ENCODE results near the gene NHERF1. TPM values are rescaled to one million over a fixed set of nuclear protein-coding genes. Genes with fewer than 3 reads are reported as not detected.
A peak's percentile ranks its signal among the peaks of the same experiment; 100 is the strongest.

Gene NHERF1
- total RNA-seq, 2 donors from 2014 or later = 76.2 to 160 TPM

GRCh38 chr17:74728033-74728701 lies 20.3 kb upstream of the NHERF1 start:
- no peaks in the 10 kb centered on the region for H3K4me1 Mint-ChIP-seq
- H3K27me3 Mint-ChIP-seq = no peaks in the 10 kb centered on the region
- H3K27ac Mint-ChIP-seq = no peak overlapping the region
- H3K4me3 Mint-ChIP-seq = no peak overlapping the region
- no peaks in the 10 kb centered on the region for H3K36me3 Mint-ChIP-seq (ENCODE audit: low read depth)
- H3K9me3 Mint-ChIP-seq = no peaks in the 10 kb centered on the region
- no peak for ATAC-seq (replicated peaks)

- Mint-ChIP-seq H3K4me1 (no peaks in the 10 kb centered on the region), H3K9me3 (no peaks in the 10 kb centered on the region), H3K27me3 (no peaks in the 10 kb centered on the region), H3K4me3 (no peak overlapping the region), H3K27ac (no peak overlapping the region), H3K36me3 (ENCODE audit: low read depth) (no peaks in the 10 kb centered on the region)
- ATAC-seq (replicated peaks) = no peak
Observed at GRCh38 chr17:74728702-74729075, 19.7 kb upstream of the NHERF1 start.

GRCh38 chr17:74729368-74729767 lies 19.1 kb upstream of the NHERF1 start:
- Mint-ChIP-seq H3K27ac (no peak overlapping the region), H3K27me3 (no peaks in the 10 kb centered on the region), H3K9me3 (no peaks in the 10 kb centered on the region), H3K36me3 (ENCODE audit: low read depth) (no peaks in the 10 kb centered on the region), H3K4me3 (no peak overlapping the region), H3K4me1 (no peaks in the 10 kb centered on the region)
- no peak for ATAC-seq (replicated peaks)

- Mint-ChIP-seq H3K36me3 (ENCODE audit: low read depth) (no peaks in the 10 kb centered on the region), H3K4me3 (no peak overlapping the region), H3K9me3 (no peaks in the 10 kb centered on the region), H3K27me3 (no peaks in the 10 kb centered on the region), H3K27ac (no peak overlapping the region), H3K4me1 (no peaks in the 10 kb centered on the region)
- no peak for ATAC-seq (replicated peaks)
Observed at GRCh38 chr17:74729866-74730265, 18.6 kb upstream of the NHERF1 start.

GRCh38 chr17:74730491-74731346 lies 17.7 kb upstream of the NHERF1 start:
- no peaks in the 10 kb centered on the region for H3K27me3 Mint-ChIP-seq
- H3K36me3 Mint-ChIP-seq (ENCODE audit: low read depth) = no peaks in the 10 kb centered on the region
- no peaks in the 10 kb centered on the region for H3K4me1 Mint-ChIP-seq
- no peak overlapping the region for H3K27ac Mint-ChIP-seq
- H3K9me3 Mint-ChIP-seq = no peaks in the 10 kb centered on the region
- peak; percentile 92 for ATAC-seq (replicated peaks)
- no peak overlapping the region for H3K4me3 Mint-ChIP-seq

- no peaks in the 10 kb centered on the region for H3K9me3 Mint-ChIP-seq
- H3K4me1 Mint-ChIP-seq = peaks cover 1% of the 10 kb centered on the region
- H3K27ac Mint-ChIP-seq = no peak overlapping the region
- no peak overlapping the region for H3K4me3 Mint-ChIP-seq
- no peaks in the 10 kb centered on the region for H3K36me3 Mint-ChIP-seq (ENCODE audit: low read depth)
- no peaks in the 10 kb centered on the region for H3K27me3 Mint-ChIP-seq
- ATAC-seq (replicated peaks) = no peak
Observed at GRCh38 chr17:74731347-74731605, 17.2 kb upstream of the NHERF1 start.

- Mint-ChIP-seq H3K4me3 (no peak overlapping the region), H3K27ac (no peak overlapping the region), H3K27me3 (no peaks in the 10 kb centered on the region), H3K36me3 (ENCODE audit: low read depth) (no peaks in the 10 kb centered on the region), H3K4me1 (peaks cover 4% of the 10 kb centered on the region), H3K9me3 (no peaks in the 10 kb centered on the region)
- ATAC-seq (replicated peaks) = no peak
Observed at GRCh38 chr17:74732042-74732867, 16.2 kb upstream of the NHERF1 start.

- no peak for ATAC-seq (replicated peaks)
- no peaks in the 10 kb centered on the region for H3K36me3 Mint-ChIP-seq (ENCODE audit: low read depth)
- no peak overlapping the region for H3K4me3 Mint-ChIP-seq
- peaks cover 4% of the 10 kb centered on the region for H3K4me1 Mint-ChIP-seq
- H3K9me3 Mint-ChIP-seq = no peaks in the 10 kb centered on the region
- no peak overlapping the region for H3K27ac Mint-ChIP-seq
- H3K27me3 Mint-ChIP-seq = no peaks in the 10 kb centered on the region
Observed at GRCh38 chr17:74733365-74734122, 14.9 kb upstream of the NHERF1 start.

- no peak for ATAC-seq (replicated peaks)
- H3K27me3 Mint-ChIP-seq = no peaks in the 10 kb centered on the region
- H3K36me3 Mint-ChIP-seq (ENCODE audit: low read depth) = no peaks in the 10 kb centered on the region
Observed at GRCh38 chr17:74734256-74734655, 14.2 kb upstream of the NHERF1 start.

GRCh38 chr17:74736513-74737298 lies 11.7 kb upstream of the NHERF1 start, which contains the start of gene RAB37:
Gene RAB37, plus strand, starts transcription at chr17:74737256. Its CDS starts 17 bp downstream, at chr17:74737273.
- H3K27me3 Mint-ChIP-seq = no peaks in the 10 kb centered on the region
- H3K4me3 Mint-ChIP-seq = peak within 1 kb of the TSS; percentile 82
- peak within 1 kb of the TSS; percentile 56 for H3K27ac Mint-ChIP-seq
- no peaks in the 10 kb centered on the region for H3K36me3 Mint-ChIP-seq (ENCODE audit: low read depth)
- ATAC-seq (replicated peaks) = peak; percentile 8
- H3K4me1 Mint-ChIP-seq = peaks cover 21% of the 10 kb centered on the region
- no peaks in the 10 kb centered on the region for H3K9me3 Mint-ChIP-seq

More at GRCh38 chr17:74734256-74734655, 14.2 kb upstream of the NHERF1 start:
- Mint-ChIP-seq H3K4me3 (no peak overlapping the region), H3K27ac (no peak overlapping the region), H3K4me1 (peaks cover 11% of the 10 kb centered on the region), H3K9me3 (no peaks in the 10 kb centered on the region)

- Mint-ChIP-seq H3K27ac (peak overlapping the region; percentile 56), H3K4me1 (peaks cover 26% of the 10 kb centered on the region), H3K27me3 (no peaks in the 10 kb centered on the region), H3K9me3 (no peaks in the 10 kb centered on the region), H3K36me3 (ENCODE audit: low read depth) (no peaks in the 10 kb centered on the region), H3K4me3 (peak overlapping the region; percentile 82)
- peak; percentile 18 for ATAC-seq (replicated peaks)
Observed at GRCh38 chr17:74737299-74738050, 11.0 kb upstream of the NHERF1 start.

- Mint-ChIP-seq H3K27me3 (no peaks in the 10 kb centered on the region), H3K27ac (peak overlapping the region; percentile 56), H3K4me1 (peaks cover 31% of the 10 kb centered on the region), H3K4me3 (peak overlapping the region; percentile 82), H3K9me3 (no peaks in the 10 kb centered on the region), H3K36me3 (ENCODE audit: low read depth) (no peaks in the 10 kb centered on the region)
- peak; percentile 90 for ATAC-seq (replicated peaks)
Observed at GRCh38 chr17:74738051-74738996, 10.1 kb upstream of the NHERF1 start.

All from activated T-helper 17 cell treated with anti-CD3 and anti-CD28 coated beads, Interleukin-2, amount 50 U/mL, for 72 hours (primary cell).